PC-3 (cell line): ENCODE results near the gene ARHGAP25. TPM values are rescaled to one million over a fixed set of nuclear protein-coding genes. Genes with fewer than 3 reads are reported as not detected.

Experiments used
- ATAC-seq: fragments of 200-7000 bp; cut with Tn5 transposase; 2 replicates; pipeline ENCODE4 v1.9.1; 2020; ENCODE audit warnings: mild to moderate bottlenecking, moderate library complexity
- BruUV-seq: library from RNA; stranded (reverse); fragments of 400-500 nt; replicated peaks from 2 replicates; lab custom pipeline; 2021; lab: Mats Ljungman, UMichigan
- CTCF ChIA-PET: fragments of 300-600 bp; sonication (Branson Sonifier 250); formaldehyde crosslinking; loops from one replicate; lab custom pipeline; 2022; ENCODE audit warnings: antibody characterized with exemption; lab: Charles Lee
- POLR2A ChIA-PET: fragments of 300-600 bp; sonication (Branson Sonifier 250); formaldehyde crosslinking; loops from one replicate; lab custom pipeline; 2022; ENCODE audit warnings: antibody characterized with exemption; ENCODE audit not compliant: unreplicated experiment; lab: Charles Lee
- DNase-seq: peaks from one replicate; pipeline ENCODE4 v3.0.0-alpha.2; 2015
- H2AFZ ChIP-seq: fragments of 300-600 bp; sonication (generic); 2 replicates; pipeline ENCODE4 v1.6.0; 2016; ENCODE audit warnings: antibody characterized with exemption, low read length
- H3F3A ChIP-seq: fragments of 300-600 bp; sonication (generic); one replicate; pipeline ENCODE4 v1.6.0; 2017; ENCODE audit warnings: antibody characterized with exemption, low read length, control low read depth, mild to moderate bottlenecking; ENCODE audit not compliant: unreplicated experiment
- H3K27ac ChIP-seq: fragments of 300-600 bp; sonication (generic); 2 replicates; pipeline ENCODE4 v1.5.1; 2016; ENCODE audit warnings: mild to moderate bottlenecking, low read length
- H3K27me3 ChIP-seq: fragments of 300-600 bp; sonication (generic); 2 replicates; pipeline ENCODE4 v1.6.1; 2016; ENCODE audit warnings: low read length, mixed read lengths
- H3K36me3 ChIP-seq: fragments of 300-600 bp; sonication (generic); 2 replicates; pipeline ENCODE4 v1.6.1; 2016; ENCODE audit warnings: low read depth, mixed run types, low read length, mixed read lengths
- H3K4me1 ChIP-seq: fragments of 300-600 bp; sonication (generic); 2 replicates; pipeline ENCODE4 v1.5.1; 2016; ENCODE audit warnings: low read length; ENCODE audit not compliant: insufficient read depth
- H3K4me2 ChIP-seq: fragments of 300-600 bp; sonication (generic); 2 replicates; pipeline ENCODE4 v1.6.0; 2016; ENCODE audit warnings: low read length
- H3K4me3 ChIP-seq: fragments of 300-600 bp; sonication (generic); 2 replicates; pipeline ENCODE4 v1.5.1; 2016; ENCODE audit warnings: mild to moderate bottlenecking, low read length, mixed read lengths
- H3K79me2 ChIP-seq: fragments of 300-600 bp; sonication (generic); 2 replicates; pipeline ENCODE4 v1.6.1; 2017; ENCODE audit warnings: low read length, mixed read lengths
- H3K9ac ChIP-seq: fragments of 300-600 bp; sonication (generic); 2 replicates; pipeline ENCODE4 v1.6.0; 2016; ENCODE audit warnings: mild to moderate bottlenecking, low read length
- H3K9me2 ChIP-seq: fragments of 300-600 bp; sonication (generic); replicated peaks from 2 replicates; pipeline ENCODE4 v1.6.1; 2016; ENCODE audit warnings: mixed run types, low read length, mixed read lengths
- H3K9me3 ChIP-seq: fragments of 300-600 bp; sonication (generic); 2 replicates; pipeline ENCODE4 v1.6.1; 2016; ENCODE audit warnings: low read length, mixed read lengths
- H4K20me1 ChIP-seq: fragments of 300-600 bp; sonication (generic); 2 replicates; pipeline ENCODE4 v1.6.1; 2016; ENCODE audit warnings: low read length, mixed read lengths
- CTCF ChIP-seq: fragments of 300-600 bp; sonication (generic); conservative IDR thresholded peaks from 2 replicates; pipeline ENCODE4 v1.5.1; 2017; ENCODE audit warnings: antibody characterized with exemption, low read depth, mild to moderate bottlenecking, low read length
- EZH2 ChIP-seq: fragments of 300-600 bp; sonication (generic); IDR thresholded peaks from one replicate; pipeline ENCODE4 v1.6.1; 2017; ENCODE audit warnings: antibody characterized with exemption, mild to moderate bottlenecking, low read length; ENCODE audit not compliant: unreplicated experiment
- EZH2phosphoT487 ChIP-seq: fragments of 300-600 bp; sonication (generic); IDR thresholded peaks from 2 replicates; pipeline ENCODE4 v1.6.1; 2018; ENCODE audit warnings: mild to moderate bottlenecking, antibody characterized with exemption, low read length, borderline replicate concordance
- intact Hi-C: fragments of 100-400 bp; cut with micrococcal nuclease; formaldehyde crosslinking; loops from 2 replicates; pipeline ENCODE4 v1.9.0; 2023
- total RNA-seq: library from RNA; depleted of rRNA; stranded (reverse); fragments of >200 nt; gene quantifications from 2 replicates; pipeline ENCODE4 v1.2.3, GENCODE V29; 2014

The ARHGAP25 gene
- total RNA-seq, 1 experiment from 2014 or later, result not detected

DNA sequence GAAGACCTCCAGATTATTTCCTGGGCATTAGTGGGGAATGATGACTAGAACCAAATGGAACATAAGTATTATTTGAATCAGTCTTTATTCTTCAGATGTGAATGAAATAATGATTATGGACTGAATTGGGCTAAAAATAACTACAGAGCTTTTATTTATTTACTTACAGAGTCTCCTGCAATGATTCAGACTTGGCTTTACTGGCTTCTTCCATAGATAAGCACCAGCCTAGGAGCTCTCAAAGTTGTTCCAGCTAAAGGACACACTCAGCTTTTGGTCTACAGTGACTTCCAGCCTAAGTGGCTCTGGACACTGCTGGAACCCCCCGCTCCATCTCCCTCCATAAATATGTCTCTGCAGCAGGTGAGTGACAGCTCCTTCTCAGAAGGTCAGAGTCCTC lies 24.3 kb upstream of the ARHGAP25 start:
- intact Hi-C loops, result loop anchor here (1.0 kb wide), 1 partner anchor 215 kb away; no protein-coding TSS in a partner anchor
- no peaks in the 10 kb centered on the region for H3K9me3 ChIP-seq
- H3K36me3 ChIP-seq, result no peaks in the 10 kb centered on the region
- DNase-seq (peak; percentile 16), ATAC-seq (0 out of 2 replicates have a peak, but pooled peaks have one; percentile 25)
- no peaks in the 10 kb centered on the region for H4K20me1 ChIP-seq
- peaks cover 5% of the 10 kb centered on the region; the same call in 1 of the 2 replicates for H3K4me1 ChIP-seq
- ChIA-PET POLR2A (interaction anchor here (0.6 kb wide), 1 partner anchor 247 kb away, joined by 3 read pairs; no protein-coding TSS in a partner anchor), CTCF (interaction anchor here (1.6 to 2.4 kb wide), 3 partner anchors 215 to 247 kb away, joined by 5 to 19 read pairs (median 11); partner anchors contain the start of gene FBXO48)
- no peak overlapping the region for H3K9ac ChIP-seq
- H3K27me3 ChIP-seq, result peaks cover 14% of the 10 kb centered on the region; the same call in 1 of the 2 replicates
- TF ChIP-seq CTCF (no peak), EZH2 (no peak), EZH2phosphoT487 (no peak)
- BruUV-seq, result no TSS peak
- no peaks in the 10 kb centered on the region for H3F3A ChIP-seq
- H3K27ac ChIP-seq, result no peak overlapping the region
- H3K4me2 ChIP-seq, result no peak overlapping the region
- no peak overlapping the region for H2AFZ ChIP-seq
- no peaks in the 10 kb centered on the region for H3K9me2 ChIP-seq
- H3K4me3 ChIP-seq, result no peak overlapping the region
- no peaks in the 10 kb centered on the region for H3K79me2 ChIP-seq

DNA sequence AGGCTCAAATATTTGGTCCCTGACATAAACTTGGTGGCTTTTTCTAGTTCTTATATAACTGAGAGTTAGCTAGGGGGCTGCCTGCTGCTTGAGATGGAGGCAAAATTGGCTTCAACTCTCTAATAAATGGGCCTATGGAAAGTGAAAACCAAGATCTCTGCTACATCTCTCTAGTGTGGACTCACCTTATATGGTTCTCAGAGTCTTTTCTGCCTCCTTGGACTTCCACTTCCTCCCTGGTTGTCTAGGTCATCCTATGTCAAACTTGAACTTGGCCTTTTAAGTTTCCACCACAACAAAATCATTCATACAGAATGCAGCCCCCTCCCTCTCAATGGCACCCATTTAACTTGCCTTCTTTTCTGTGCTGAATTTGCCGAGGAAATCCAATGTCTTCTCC lies 23.9 kb upstream of the ARHGAP25 start:
- intact Hi-C loops, result loop anchor here (1.0 kb wide), 1 partner anchor 215 kb away; no protein-coding TSS in a partner anchor
- Histone ChIP-seq H4K20me1 (no peaks in the 10 kb centered on the region), H3K9me3 (no peaks in the 10 kb centered on the region), H2AFZ (no peak overlapping the region), H3K79me2 (no peaks in the 10 kb centered on the region), H3K9me2 (no peaks in the 10 kb centered on the region), H3K36me3 (no peaks in the 10 kb centered on the region), H3K4me1 (peaks cover 5% of the 10 kb centered on the region; the same call in 1 of the 2 replicates), H3K9ac (no peak overlapping the region), H3F3A (no peaks in the 10 kb centered on the region), H3K4me2 (no peak overlapping the region), H3K27me3 (peaks cover 10% of the 10 kb centered on the region; the same call in 1 of the 2 replicates), H3K4me3 (no peak overlapping the region), H3K27ac (no peak overlapping the region)
- ChIA-PET CTCF (interaction anchor here (2.3 to 2.4 kb wide), 2 partner anchors 214 to 247 kb away, joined by 11 to 19 read pairs; no protein-coding TSS in a partner anchor), POLR2A (no interaction called here)
- ATAC-seq, result no peak
- no peak for TF ChIP-seq EZH2phosphoT487
- no peak for TF ChIP-seq CTCF
- no peak for TF ChIP-seq EZH2
- BruUV-seq, result no TSS peak
- DNase-seq, result no peak

GRCh38 chr2:68714866-68715265 lies 19.7 kb upstream of the ARHGAP25 start:
- Histone ChIP-seq H3K4me1 (peaks cover 5% of the 10 kb centered on the region; the same call in 1 of the 2 replicates), H3K79me2 (no peaks in the 10 kb centered on the region), H3K4me2 (peak overlapping the region; percentile 53), H3K9me3 (no peaks in the 10 kb centered on the region), H3K9me2 (no peaks in the 10 kb centered on the region), H3K36me3 (no peaks in the 10 kb centered on the region), H3F3A (no peaks in the 10 kb centered on the region), H2AFZ (peak overlapping the region; percentile 81), H3K4me3 (no peak overlapping the region), H3K27me3 (no peaks in the 10 kb centered on the region), H3K9ac (no peak overlapping the region), H3K27ac (no peak overlapping the region), H4K20me1 (no peaks in the 10 kb centered on the region)
- ATAC-seq (no peak), DNase-seq (no peak)
- intact Hi-C loops, result loop anchor here (1.0 kb wide), 2 partner anchors 228 to 252 kb away; no protein-coding TSS in a partner anchor
- ChIA-PET CTCF (no interaction called here), POLR2A (no interaction called here)
- TF ChIP-seq EZH2phosphoT487 (no peak), CTCF (no peak), EZH2 (no peak)
- no TSS peak for BruUV-seq
